Vagina (tissue), 2 donors: ENCODE data around the gene CCDC88C.
"Not testable (repeated sequence)": the region's sequence is repeated elsewhere in the genome, so short reads cannot be mapped to it uniquely, and the experiment has no call there.

Experiments
- POLR2A ChIP-seq, 2 donors: fragments of 450-650 bp; IDR thresholded peaks; one replicate each; pipeline ENCODE4 v1.6.1; 2017; ENCODE audit warnings: antibody characterized with exemption in 2 of 2, mild to moderate bottlenecking in 2 of 2, moderate library complexity in 2 of 2
- POLR2AphosphoS5 ChIP-seq, 2 donors: sonication (generic); formaldehyde crosslinking; IDR thresholded peaks; one replicate each; pipeline ENCODE4 v1.9.0; 2017; ENCODE audit warnings: antibody characterized with exemption in 2 of 2, mild to moderate bottlenecking in 2 of 2, low read depth in 1 of 2; ENCODE audit not compliant: insufficient read depth in 1 of 2
- TF ChIP-seq, protein P1 (sequence below), 3 experiments: fragments of 450-650 bp in 2 of 3; fragments of 200-600 bp in 1 of 3; sonication (generic) in 1 of 3; IDR thresholded peaks; one replicate each; pipeline ENCODE4 v1.5.1; 2017 to 2019; ENCODE audit warnings: antibody characterized with exemption in 3 of 3, mild to moderate bottlenecking in 2 of 3, moderate library complexity in 2 of 3

DNA sequence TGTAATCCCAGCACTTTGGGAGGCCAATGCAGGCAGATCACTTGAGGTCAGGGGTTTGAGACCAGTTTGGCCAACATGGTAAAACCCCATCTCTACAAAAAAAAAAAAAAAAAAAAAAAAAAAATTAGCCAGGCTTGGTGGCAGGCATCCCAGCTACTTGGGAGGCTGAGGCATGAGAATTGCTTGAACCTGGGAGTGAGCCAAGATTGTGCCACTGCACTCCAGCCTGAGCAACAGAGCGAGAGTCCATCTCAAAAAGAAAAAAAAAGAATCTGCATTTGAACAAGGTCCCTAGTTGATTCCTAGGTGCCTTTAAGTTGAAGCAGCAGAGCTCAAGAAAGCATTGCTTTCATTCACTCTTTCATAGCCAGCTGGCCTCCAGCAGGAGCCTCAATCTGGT, 11.3 kb upstream of the CCDC88C start:
- TF ChIP-seq POLR2A (IDR thresholded peaks at IDR 0.05); POLR2AphosphoS5 (IDR thresholded peaks at IDR 0.05; ENCODE audit: insufficient read depth in 1 of 2, low read depth in 1 of 2): not testable (repeated sequence)
- TF ChIP-seq, protein P1, sequence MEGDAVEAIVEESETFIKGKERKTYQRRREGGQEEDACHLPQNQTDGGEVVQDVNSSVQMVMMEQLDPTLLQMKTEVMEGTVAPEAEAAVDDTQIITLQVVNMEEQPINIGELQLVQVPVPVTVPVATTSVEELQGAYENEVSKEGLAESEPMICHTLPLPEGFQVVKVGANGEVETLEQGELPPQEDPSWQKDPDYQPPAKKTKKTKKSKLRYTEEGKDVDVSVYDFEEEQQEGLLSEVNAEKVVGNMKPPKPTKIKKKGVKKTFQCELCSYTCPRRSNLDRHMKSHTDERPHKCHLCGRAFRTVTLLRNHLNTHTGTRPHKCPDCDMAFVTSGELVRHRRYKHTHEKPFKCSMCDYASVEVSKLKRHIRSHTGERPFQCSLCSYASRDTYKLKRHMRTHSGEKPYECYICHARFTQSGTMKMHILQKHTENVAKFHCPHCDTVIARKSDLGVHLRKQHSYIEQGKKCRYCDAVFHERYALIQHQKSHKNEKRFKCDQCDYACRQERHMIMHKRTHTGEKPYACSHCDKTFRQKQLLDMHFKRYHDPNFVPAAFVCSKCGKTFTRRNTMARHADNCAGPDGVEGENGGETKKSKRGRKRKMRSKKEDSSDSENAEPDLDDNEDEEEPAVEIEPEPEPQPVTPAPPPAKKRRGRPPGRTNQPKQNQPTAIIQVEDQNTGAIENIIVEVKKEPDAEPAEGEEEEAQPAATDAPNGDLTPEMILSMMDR (IDR thresholded peaks at IDR 0.05) = not testable (repeated sequence)
